GM21737 (cell line): ENCODE results near the gene GAL.

ENCODE experiments used
- ATAC-seq: cut with Tn5 transposase; IDR thresholded peaks from one replicate; pipeline ENCODE4 v1.9.1; 2021; ENCODE audit warnings: mild to moderate bottlenecking, moderate library complexity; ENCODE audit not compliant: unreplicated experiment

Gene GAL

GRCh38 chr11:68707527-68707926 is 23.2 kb downstream of the GAL start:
- ATAC-seq, result no peak

- no peak for ATAC-seq
Observed at GRCh38 chr11:68709062-68709461, 24.7 kb downstream of the GAL start.

- no peak for ATAC-seq
Observed at GRCh38 chr11:68710409-68710808, 26.1 kb downstream of the GAL start.

- no peak for ATAC-seq
Observed at GRCh38 chr11:68711114-68711513, 26.8 kb downstream of the GAL start.

GRCh38 chr11:68714060-68714856 is 29.9 kb downstream of the GAL start:
- ATAC-seq, result no peak

GRCh38 chr11:68715456-68716122 is 31.2 kb downstream of the GAL start:
- ATAC-seq, result no peak

GRCh38 chr11:68721075-68721474 is 36.7 kb downstream of the GAL start:
- ATAC-seq, result no peak

GRCh38 chr11:68722143-68722542 is 37.8 kb downstream of the GAL start:
- no peak for ATAC-seq

GRCh38 chr11:68724293-68724692 is 39.9 kb downstream of the GAL start:
- ATAC-seq, result no peak

- no peak for ATAC-seq
Observed at GRCh38 chr11:68727783-68728182, 43.4 kb downstream of the GAL start.

GRCh38 chr11:68734111-68734510 is 49.8 kb downstream of the GAL start:
- no peak for ATAC-seq

GRCh38 chr11:68735125-68735524 is 50.8 kb downstream of the GAL start:
- no peak for ATAC-seq

GRCh38 chr11:68735646-68736045 is 51.3 kb downstream of the GAL start:
- ATAC-seq, result no peak
